ENCODE data around the gene SMAD4. TPM values are rescaled to one million over a fixed set of nuclear protein-coding genes. Genes with fewer than 3 reads are reported as not detected.

Gene SMAD4
- total RNA-seq, 1 experiment from 2014 or later, result 75.8 TPM

- Mint-ChIP-seq H3K36me3 (ENCODE audit: insufficient read depth, unreplicated experiment) (peaks cover 5% of the 10 kb centered on the region), H3K4me1 (ENCODE audit: insufficient read depth, unreplicated experiment) (no peaks in the 10 kb centered on the region), H3K9me3 (ENCODE audit: unreplicated experiment) (no peaks in the 10 kb centered on the region), H3K27ac (ENCODE audit: low read depth, unreplicated experiment) (no peak overlapping the region), H3K4me3 (ENCODE audit: unreplicated experiment) (no peak overlapping the region), H3K27me3 (ENCODE audit: insufficient read depth, unreplicated experiment) (no peaks in the 10 kb centered on the region)
- intact Hi-C loops (cut with micrococcal nuclease), result no loop called here
- TF ChIP-seq CTCF (IDR thresholded peaks at IDR 0.05; ENCODE audit: unreplicated experiment), result no peak
- ChIA-PET CTCF (interaction anchor here (1.6 to 3.5 kb wide), 2 partner anchors 10 to 13 kb away, joined by 5 to 18 read pairs; no protein-coding TSS in a partner anchor), POLR2A (interaction anchor here (1.3 to 1.4 kb wide), 2 partner anchors 73 to 74 kb away, joined by 3 to 6 read pairs; partner anchors contain the start of gene MEX3C)
- no peak for DNase-seq (ENCODE audit: unreplicated experiment)
- no TSS peak for BruUV-seq (replicated peaks)
These were observed 93.5 kb downstream of the SMAD4 start for GRCh38 chr18:51123481-51123880.

- POLR2A ChIA-PET, result interaction anchor here (1.3 to 1.4 kb wide), 2 partner anchors 72 to 73 kb away, joined by 3 to 6 read pairs; partner anchors contain the start of gene MEX3C
- Mint-ChIP-seq H3K4me3 (ENCODE audit: unreplicated experiment) (no peak overlapping the region), H3K9me3 (ENCODE audit: unreplicated experiment) (no peaks in the 10 kb centered on the region), H3K27me3 (ENCODE audit: insufficient read depth, unreplicated experiment) (no peaks in the 10 kb centered on the region), H3K4me1 (ENCODE audit: insufficient read depth, unreplicated experiment) (no peaks in the 10 kb centered on the region), H3K36me3 (ENCODE audit: insufficient read depth, unreplicated experiment) (peaks cover 5% of the 10 kb centered on the region), H3K27ac (ENCODE audit: low read depth, unreplicated experiment) (no peak overlapping the region)
- no TSS peak for BruUV-seq (replicated peaks)
- intact Hi-C loops (cut with micrococcal nuclease), result no loop called here
- CTCF ChIA-PET, result interaction anchor here (0.6 to 3.5 kb wide), 3 partner anchors 10 to 321 kb away, joined by 3 to 18 read pairs (median 5); no protein-coding TSS in a partner anchor
- no peak for TF ChIP-seq CTCF (IDR thresholded peaks at IDR 0.05; ENCODE audit: unreplicated experiment)
- no peak for DNase-seq (ENCODE audit: unreplicated experiment)
These were observed 94.0 kb downstream of the SMAD4 start for GRCh38 chr18:51123936-51124486.

- no TSS peak for BruUV-seq (replicated peaks)
- no peak for TF ChIP-seq CTCF (IDR thresholded peaks at IDR 0.05; ENCODE audit: unreplicated experiment)
- Mint-ChIP-seq H3K4me3 (ENCODE audit: unreplicated experiment) (no peak overlapping the region), H3K9me3 (ENCODE audit: unreplicated experiment) (no peaks in the 10 kb centered on the region), H3K27me3 (ENCODE audit: insufficient read depth, unreplicated experiment) (no peaks in the 10 kb centered on the region), H3K36me3 (ENCODE audit: insufficient read depth, unreplicated experiment) (peaks cover 12% of the 10 kb centered on the region), H3K27ac (ENCODE audit: low read depth, unreplicated experiment) (no peak overlapping the region), H3K4me1 (ENCODE audit: insufficient read depth, unreplicated experiment) (no peaks in the 10 kb centered on the region)
- CTCF ChIA-PET, result interaction anchor here (0.6 kb wide), 1 partner anchor 29 kb away, joined by 5 read pairs; no protein-coding TSS in a partner anchor
- intact Hi-C loops (cut with micrococcal nuclease), result no loop called here
- POLR2A ChIA-PET, result no interaction called here
- no peak for DNase-seq (ENCODE audit: unreplicated experiment)
These were observed 96.0 kb downstream of the SMAD4 start for GRCh38 chr18:51125976-51126375.

- no peaks in the 10 kb centered on the region for H3K27me3 Mint-ChIP-seq (ENCODE audit: insufficient read depth, unreplicated experiment)
- ChIA-PET CTCF (interaction anchor here (0.8 to 1.5 kb wide), 2 partner anchors 16 to 18 kb away, joined by 3 to 4 read pairs; no protein-coding TSS in a partner anchor), POLR2A (no interaction called here)
- no peak for TF ChIP-seq CTCF (IDR thresholded peaks at IDR 0.05; ENCODE audit: unreplicated experiment)
- intact Hi-C loops (cut with micrococcal nuclease), result no loop called here
- H3K27ac Mint-ChIP-seq (ENCODE audit: low read depth, unreplicated experiment), result no peak overlapping the region
- no peak overlapping the region for H3K4me3 Mint-ChIP-seq (ENCODE audit: unreplicated experiment)
- no TSS peak for BruUV-seq (replicated peaks)
- H3K4me1 Mint-ChIP-seq (ENCODE audit: insufficient read depth, unreplicated experiment), result peaks cover 12% of the 10 kb centered on the region
- no peaks in the 10 kb centered on the region for H3K9me3 Mint-ChIP-seq (ENCODE audit: unreplicated experiment)
- H3K36me3 Mint-ChIP-seq (ENCODE audit: insufficient read depth, unreplicated experiment), result peaks cover 12% of the 10 kb centered on the region
- no peak for DNase-seq (ENCODE audit: unreplicated experiment)
These were observed 97.7 kb downstream of the SMAD4 start for GRCh38 chr18:51127664-51128063.

All from MCF 10A (cell line).